Common myeloid progenitor, CD34-positive (primary cell): ENCODE results near the gene TADA2A. TPM values are rescaled to one million over a fixed set of nuclear protein-coding genes. Genes with fewer than 3 reads are reported as not detected.

Source experiments
- CTCF ChIA-PET: fragments of 350-600 bp; sonication (Branson Sonifier 250); formaldehyde crosslinking; loops from one replicate; lab custom pipeline; 2021; ENCODE audit warnings: antibody characterized with exemption; lab: Charles Lee
- POLR2A ChIA-PET: fragments of 350-600 bp; sonication (Branson Sonifier 250); formaldehyde crosslinking; loops from one replicate; lab custom pipeline; 2021; ENCODE audit warnings: antibody characterized with exemption; lab: Charles Lee
- DNase-seq, 3 donors: peaks; one replicate each; pipeline versions ENCODE4 v3.0.0 to v3.0.0-alpha.2; 2013
- H3K27ac ChIP-seq, 2 experiments: 1 replicate in 1 of 2; 2 replicates in 1 of 2; pipeline ENCODE4 v1.7.0; 2013; ENCODE audit warnings: inconsistent platforms in 2 of 2, low read length in 2 of 2, mild to moderate bottlenecking in 2 of 2, low read depth in 1 of 2, moderate library complexity in 1 of 2; ENCODE audit not compliant: severe bottlenecking in 2 of 2, insufficient read depth in 1 of 2, poor library complexity in 1 of 2
- H3K27me3 ChIP-seq, 5 experiments: replicated peaks in 2 of 5; 1 replicate in 3 of 5; 2 replicates in 2 of 5; pipeline versions ENCODE4 v1.6.1 to v1.7.0; 2013; ENCODE audit warnings: low read length in 4 of 5, mild to moderate bottlenecking in 2 of 5, moderate library complexity in 2 of 5, inconsistent platforms in 1 of 5; ENCODE audit not compliant: insufficient read depth in 5 of 5, control insufficient read depth in 4 of 5
- H3K36me3 ChIP-seq, 4 experiments: 1 replicate in 2 of 4; 2 replicates in 2 of 4; pipeline versions ENCODE4 v1.6.1 to v1.7.0; 2013; ENCODE audit warnings: low read length in 3 of 4, control low read depth in 1 of 4, mild to moderate bottlenecking in 1 of 4; ENCODE audit not compliant: control insufficient read depth in 4 of 4, insufficient read depth in 4 of 4
- H3K4me1 ChIP-seq, 4 experiments: 1 replicate in 3 of 4; 2 replicates in 1 of 4; pipeline versions ENCODE4 v1.6.1 to v1.7.1; 2013; ENCODE audit warnings: low read length in 3 of 4, mild to moderate bottlenecking in 3 of 4, control low read depth in 1 of 4, inconsistent platforms in 1 of 4, moderate library complexity in 1 of 4; ENCODE audit not compliant: control insufficient read depth in 4 of 4, insufficient read depth in 4 of 4; ENCODE audit errors: control extremely low read depth in 1 of 4
- H3K4me3 ChIP-seq, 7 experiments: 1 replicate in 4 of 7; 2 replicates in 3 of 7; pipeline versions ENCODE4 v1.5.1 to v1.7.0; 2013; ENCODE audit warnings: mild to moderate bottlenecking in 7 of 7, low read length in 6 of 7, moderate library complexity in 6 of 7, inconsistent platforms in 2 of 7, low read depth in 2 of 7, control low read depth in 1 of 7; ENCODE audit not compliant: insufficient read depth in 4 of 7, control insufficient read depth in 1 of 7; ENCODE audit errors: extremely low read depth in 1 of 7
- H3K9me3 ChIP-seq, 5 experiments: 1 replicate in 4 of 5; 2 replicates in 1 of 5; pipeline versions ENCODE4 v1.6.1 to v1.7.1; 2013; ENCODE audit warnings: low read length in 4 of 5, mild to moderate bottlenecking in 2 of 5, inconsistent platforms in 1 of 5, low read depth in 1 of 5, moderate library complexity in 1 of 5; ENCODE audit not compliant: control insufficient read depth in 4 of 5, insufficient read depth in 2 of 5; ENCODE audit errors: control extremely low read depth in 1 of 5
- whole genome bisulfite sequencing: methylation state at CpG from one replicate; pipeline ENCODE4 v1.1.5; 2013; ENCODE audit not compliant: insufficient coverage; 5-methylcytosine and 5-hydroxymethylcytosine counted together
- polyA plus RNA-seq: library from polyadenylated mRNA; unstranded; fragments of 120-200 nt; gene quantifications from one replicate; pipeline ENCODE4 v1.2.1, GENCODE V29; 2013

Gene TADA2A, protein sequence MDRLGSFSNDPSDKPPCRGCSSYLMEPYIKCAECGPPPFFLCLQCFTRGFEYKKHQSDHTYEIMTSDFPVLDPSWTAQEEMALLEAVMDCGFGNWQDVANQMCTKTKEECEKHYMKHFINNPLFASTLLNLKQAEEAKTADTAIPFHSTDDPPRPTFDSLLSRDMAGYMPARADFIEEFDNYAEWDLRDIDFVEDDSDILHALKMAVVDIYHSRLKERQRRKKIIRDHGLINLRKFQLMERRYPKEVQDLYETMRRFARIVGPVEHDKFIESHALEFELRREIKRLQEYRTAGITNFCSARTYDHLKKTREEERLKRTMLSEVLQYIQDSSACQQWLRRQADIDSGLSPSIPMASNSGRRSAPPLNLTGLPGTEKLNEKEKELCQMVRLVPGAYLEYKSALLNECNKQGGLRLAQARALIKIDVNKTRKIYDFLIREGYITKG
- polyA plus RNA-seq = 20.1 TPM

DNA sequence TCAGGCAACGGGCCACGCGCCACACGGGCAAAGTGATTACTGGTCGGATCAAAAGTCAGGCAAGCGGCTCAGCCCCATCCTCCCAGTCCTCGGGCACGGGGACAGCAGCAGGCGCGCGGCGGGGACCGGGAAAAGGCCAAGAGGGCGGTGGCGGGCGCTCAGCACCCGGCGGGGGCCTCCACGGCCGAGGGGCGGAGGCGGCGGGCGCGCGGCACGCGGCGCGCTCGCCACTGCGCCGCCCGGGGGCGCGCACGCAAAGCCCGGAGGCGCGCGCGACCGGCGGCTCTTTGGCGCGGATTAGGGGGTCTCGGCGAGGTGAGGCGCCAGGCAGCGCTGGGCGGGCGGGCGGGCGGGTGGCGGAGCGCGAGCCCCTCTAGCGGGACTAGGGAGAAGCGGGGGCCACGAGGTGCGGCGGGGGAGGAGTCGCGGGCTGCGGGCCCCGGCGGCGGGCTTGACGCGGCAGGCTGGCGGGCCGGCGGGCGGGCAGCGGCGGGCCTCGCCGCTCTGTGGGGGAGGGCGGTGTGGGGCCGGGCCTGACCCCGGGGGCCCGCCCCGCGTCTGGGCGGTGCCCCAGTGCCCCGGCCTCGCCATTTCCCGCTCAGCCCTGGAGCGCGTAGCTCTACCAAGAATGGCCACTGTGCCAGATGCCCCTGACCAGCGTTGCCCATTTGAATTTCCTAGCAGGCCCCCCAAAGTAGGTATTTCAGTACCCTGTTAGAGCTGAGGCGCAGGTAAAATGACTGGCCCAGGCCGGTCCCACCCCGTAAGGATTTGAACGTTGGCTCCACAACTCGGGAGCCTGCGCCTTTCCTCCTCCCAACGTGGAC lies at the start of gene TADA2A, which contains the start of gene ACACA:
TSS of gene TADA2A (plus strand) at position 252 of the 827 bp plus-strand sequence. CDS start 4,480 bp downstream, outside the sequence.
TSS of gene ACACA (minus strand) at position 202 of the 827 bp plus-strand sequence. CDS start 537 bp downstream, outside the sequence.
- ChIA-PET CTCF (interaction anchor here (0.7 to 2.0 kb wide), 3 partner anchors 18 to 28 kb away, joined by 3 to 5 read pairs (median 3); no protein-coding TSS in a partner anchor), POLR2A (no interaction called here)
- peak within 1 kb of the TSS; percentile 61 to 85 for H3K27ac ChIP-seq
- H3K4me3 ChIP-seq = peak within 1 kb of the TSS; percentile 80 to 96 (median 94)
- H3K27me3 ChIP-seq = no peaks in the 10 kb centered on the region
- WGBS = under 1% methylated on average over 59 of the region's 98 CpGs
- no peaks in the 10 kb centered on the region for H3K9me3 ChIP-seq
- peaks cover 5 to 30% (median 18%) of the 10 kb centered on the region in 4 experiments for H3K4me1 ChIP-seq
- H3K36me3 ChIP-seq = peaks cover 3 to 14% (median 9%) of the 10 kb centered on the region in 4 experiments
- peak; percentile 78 to 90 (median 86) for DNase-seq

DNA sequence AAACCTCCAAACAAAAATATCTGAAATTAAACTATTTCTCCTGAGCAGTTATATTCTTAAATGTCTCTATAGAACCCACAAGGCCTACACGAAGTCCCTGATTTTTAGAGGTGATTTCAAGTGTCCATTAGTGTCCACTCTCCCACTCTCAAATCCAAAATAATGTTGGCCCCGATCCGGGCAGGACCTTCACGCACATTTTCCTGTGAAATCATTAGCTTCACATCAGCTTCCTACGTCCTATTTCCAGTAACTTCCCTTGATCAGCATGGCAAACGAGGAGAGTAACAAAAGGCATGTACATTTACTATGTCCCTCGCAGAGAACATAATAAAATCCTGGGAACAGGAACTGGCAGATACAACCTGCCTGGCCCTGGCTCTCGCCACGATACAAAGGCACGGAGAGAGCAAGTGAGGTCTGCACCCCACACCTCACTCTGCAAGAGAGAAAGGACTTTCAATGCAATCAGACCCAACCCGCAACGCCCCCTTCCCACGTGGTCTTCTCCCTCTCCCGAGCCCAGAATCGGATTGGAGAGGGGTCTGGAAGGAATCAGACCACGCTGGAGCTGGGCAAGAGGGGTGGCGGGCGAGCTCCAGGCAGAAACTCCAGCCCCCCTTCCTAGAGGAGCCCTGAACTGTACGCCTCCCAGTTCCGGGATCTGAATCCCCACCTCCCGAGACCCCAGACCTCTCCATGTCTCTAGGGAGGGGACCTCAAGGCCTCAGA lies 48.4 kb upstream of the TADA2A start:
- POLR2A ChIA-PET = no interaction called here
- 7% methylated on average over 18 of the region's 21 CpGs for WGBS
- peak; percentile 28 to 53 (median 51) for DNase-seq

DNA sequence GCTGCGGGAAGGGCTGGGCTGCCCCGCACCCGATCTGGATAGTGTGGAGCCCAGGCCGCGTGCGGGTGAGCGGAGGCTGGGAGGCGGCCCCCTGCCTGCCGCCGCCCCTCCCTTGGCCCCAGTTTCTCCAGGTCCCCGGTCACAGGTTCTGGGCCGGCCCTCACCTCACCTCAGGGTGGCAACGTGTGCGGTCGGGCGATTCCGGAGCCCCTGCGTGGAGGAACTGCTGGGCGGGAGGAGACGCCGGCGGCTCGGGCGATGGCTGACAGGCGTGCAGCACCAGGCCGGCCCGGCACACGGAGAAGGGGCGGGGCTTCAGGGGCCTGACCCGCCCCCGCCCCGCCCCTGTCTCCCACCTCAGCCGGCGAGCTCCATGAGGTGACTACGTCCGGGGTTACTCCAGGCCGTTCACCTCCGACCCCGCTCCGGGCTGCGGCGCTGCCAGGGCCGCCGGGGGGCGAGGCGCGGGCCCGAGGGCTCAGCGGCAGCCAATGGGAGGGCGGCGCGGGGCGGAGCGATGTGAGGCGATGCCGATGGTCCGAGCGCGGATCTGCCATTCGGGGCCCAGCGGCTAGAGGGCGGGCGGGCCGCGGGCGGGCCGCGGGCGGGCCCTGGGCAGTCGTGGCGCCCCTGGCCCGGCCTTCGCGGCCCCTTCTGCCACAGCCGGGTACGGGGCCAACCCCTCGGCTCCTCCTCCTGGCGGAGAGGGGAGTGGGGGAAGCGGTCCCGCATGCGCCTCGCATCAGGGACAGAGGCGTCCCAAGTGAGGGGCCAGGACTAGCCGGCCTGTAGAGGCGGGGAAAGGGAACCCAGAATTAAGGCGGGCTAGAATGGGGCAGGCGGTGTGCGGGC lies 47.6 kb upstream of the TADA2A start:
- peak overlapping the region; percentile 57 to 97 (median 84) for H3K4me3 ChIP-seq
- H3K4me1 ChIP-seq = peaks cover 7 to 34% (median 22%) of the 10 kb centered on the region in 4 experiments
- ChIA-PET POLR2A (no interaction called here), CTCF (interaction anchor here (1.1 to 3.0 kb wide), 4 partner anchors 9 to 756 kb away, joined by 3 to 17 read pairs (median 4); partner anchors contain the start of gene C17orf78)
- H3K27me3 ChIP-seq = no peaks in the 10 kb centered on the region
- no peaks in the 10 kb centered on the region for H3K9me3 ChIP-seq
- WGBS = 0% methylated on average over 57 of the region's 88 CpGs
- DNase-seq = peak; percentile 94 to 97 (median 96)
- H3K36me3 ChIP-seq = peaks cover 0 to 10% (median 0%) of the 10 kb centered on the region in 4 experiments
- H3K27ac ChIP-seq = peak overlapping the region in 1 of 2 experiments; percentile 74

More for the DNA sequence above, 48.4 kb upstream of the TADA2A start:
- Histone ChIP-seq H3K36me3 (peaks cover 0 to 15% (median 0%) of the 10 kb centered on the region in 4 experiments), H3K4me3 (peak overlapping the region; percentile 57 to 97 (median 84)), H3K27ac (peak overlapping the region in 1 of 2 experiments; percentile 74), H3K9me3 (no peaks in the 10 kb centered on the region), H3K27me3 (no peaks in the 10 kb centered on the region), H3K4me1 (peaks cover 7 to 34% (median 22%) of the 10 kb centered on the region in 4 experiments)
- CTCF ChIA-PET = interaction anchor here (1.1 to 3.0 kb wide), 3 partner anchors 16 to 755 kb away, joined by 3 to 17 read pairs (median 5); partner anchors contain the start of gene C17orf78

DNA sequence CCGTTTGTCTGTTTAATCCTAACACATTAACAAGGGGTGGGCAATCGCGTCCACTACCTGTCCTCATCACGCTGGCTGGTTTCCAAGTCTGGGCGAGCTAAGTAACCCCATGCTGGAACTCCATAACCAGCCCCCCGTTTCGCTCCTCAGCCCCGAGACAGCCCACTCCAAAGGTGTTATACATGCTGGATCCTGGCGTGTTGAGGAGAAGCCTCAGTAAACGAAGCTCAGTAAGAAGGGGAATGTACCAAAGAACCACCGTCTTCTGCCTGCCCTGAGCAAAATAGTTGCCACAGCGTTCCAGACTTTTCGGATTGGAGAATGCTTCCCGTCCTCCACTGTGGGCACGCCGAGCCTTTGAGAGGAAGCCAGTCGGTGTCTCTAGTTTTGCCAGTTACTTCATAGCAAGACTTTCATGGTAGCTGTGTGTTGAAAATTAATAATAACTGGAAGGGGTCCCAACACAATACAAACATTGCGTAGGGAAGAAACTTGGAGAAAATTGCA lies 47.0 kb upstream of the TADA2A start:
- Histone ChIP-seq H3K4me3 (peak overlapping the region; percentile 57 to 93 (median 68)), H3K4me1 (peaks cover 7 to 34% (median 22%) of the 10 kb centered on the region in 4 experiments), H3K27ac (peak overlapping the region in 1 of 2 experiments; percentile 68), H3K27me3 (no peaks in the 10 kb centered on the region), H3K36me3 (peaks cover 0 to 4% (median 0%) of the 10 kb centered on the region in 4 experiments), H3K9me3 (no peaks in the 10 kb centered on the region)
- CTCF ChIA-PET = interaction anchor here (1.1 to 3.0 kb wide), 4 partner anchors 9 to 757 kb away, joined by 3 to 17 read pairs (median 4); partner anchors contain the start of gene C17orf78
- DNase-seq = no peak
- POLR2A ChIA-PET = no interaction called here
- WGBS = 17% methylated on average over 15 of the region's 18 CpGs

DNA sequence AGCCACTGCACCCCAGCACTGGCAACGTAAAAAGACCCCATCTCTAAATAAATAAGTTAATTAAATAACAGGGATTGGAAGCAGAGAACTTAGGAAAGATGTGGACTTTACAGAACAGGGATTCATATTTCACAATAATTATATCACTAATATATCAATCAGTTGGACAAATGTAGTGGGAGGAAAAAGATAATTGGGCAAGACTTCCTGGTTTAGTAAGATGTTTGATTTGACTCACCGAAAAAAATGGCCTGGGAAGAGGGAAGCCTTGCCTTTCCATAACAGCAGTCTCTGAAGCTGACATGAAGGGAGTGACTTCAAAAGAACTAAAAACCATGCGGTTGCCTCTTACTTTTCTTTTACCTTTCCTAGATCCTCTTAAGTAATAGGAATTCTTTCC lies 46.1 kb upstream of the TADA2A start:
- CTCF ChIA-PET = interaction anchor here (0.8 to 3.0 kb wide), 3 partner anchors 13 to 37 kb away, joined by 3 to 17 read pairs (median 4); partner anchors contain the start of gene C17orf78
- Histone ChIP-seq H3K9me3 (no peaks in the 10 kb centered on the region), H3K27me3 (no peaks in the 10 kb centered on the region), H3K4me1 (peaks cover 7 to 34% (median 22%) of the 10 kb centered on the region in 4 experiments), H3K36me3 (peaks cover 0 to 4% (median 0%) of the 10 kb centered on the region in 4 experiments), H3K27ac (no peak overlapping the region), H3K4me3 (no peak overlapping the region)
- POLR2A ChIA-PET = interaction anchor here (0.7 kb wide), 1 partner anchor 372 kb away, joined by 3 read pairs; no protein-coding TSS in a partner anchor
- no peak for DNase-seq
- WGBS = 42% methylated on average over 1 of the region's 3 CpGs
